GM18502 (cell line): Measurements from ENCODE around the gene FAM181A.

Source experiments
- ATAC-seq: cut with Tn5 transposase; IDR thresholded peaks from one replicate; pipeline ENCODE4 v1.9.1; 2021; ENCODE audit warnings: mild to moderate bottlenecking; ENCODE audit not compliant: unreplicated experiment, poor library complexity

FAM181A gene

GRCh38 chr14:93926873-93927799 lies at the start of gene FAM181A:
Gene FAM181A, plus strand, starts transcription at chr14:93927344. Its CDS starts 942 bp downstream, at chr14:93928286.
- ATAC-seq: no peak

- ATAC-seq: no peak
Measured at GRCh38 chr14:93878212-93878611, 48.9 kb upstream of the FAM181A start.

GRCh38 chr14:93878871-93879270 lies 48.3 kb upstream of the FAM181A start:
- no peak for ATAC-seq

- no peak for ATAC-seq
Measured at GRCh38 chr14:93879362-93879983, 47.7 kb upstream of the FAM181A start.

GRCh38 chr14:93880021-93880820 lies 46.9 kb upstream of the FAM181A start:
- ATAC-seq: no peak

- ATAC-seq: no peak
Measured at GRCh38 chr14:93884950-93885349, 42.2 kb upstream of the FAM181A start.

GRCh38 chr14:93888995-93889394 lies 38.1 kb upstream of the FAM181A start:
- ATAC-seq: no peak

GRCh38 chr14:93889739-93890483 lies 37.2 kb upstream of the FAM181A start:
- no peak for ATAC-seq

GRCh38 chr14:93891756-93892504 lies 35.2 kb upstream of the FAM181A start:
- no peak for ATAC-seq

- ATAC-seq: no peak
Measured at GRCh38 chr14:93892505-93892839, 34.7 kb upstream of the FAM181A start.

GRCh38 chr14:93892923-93893558 lies 34.1 kb upstream of the FAM181A start:
- ATAC-seq: no peak

GRCh38 chr14:93893661-93894261 lies 33.4 kb upstream of the FAM181A start:
- no peak for ATAC-seq

GRCh38 chr14:93895023-93895604 lies 32.0 kb upstream of the FAM181A start:
- ATAC-seq: no peak

- ATAC-seq: no peak
Measured at GRCh38 chr14:93897476-93897845, 29.7 kb upstream of the FAM181A start.

- ATAC-seq: no peak
Measured at GRCh38 chr14:93898081-93898611, 29.0 kb upstream of the FAM181A start.

- ATAC-seq: no peak
Measured at GRCh38 chr14:93898731-93899130, 28.4 kb upstream of the FAM181A start.

- no peak for ATAC-seq
Measured at GRCh38 chr14:93901813-93902212, 25.3 kb upstream of the FAM181A start.
